H1 (cell line): ENCODE data around the gene DENND6B. TPM values are rescaled to one million over a fixed set of nuclear protein-coding genes. Genes with fewer than 3 reads are reported as not detected.

ENCODE experiments used
- ASH2L ChIP-seq: fragments of 200-600, 300-600 bp; sonication (generic); IDR thresholded peaks from one replicate; pipeline ENCODE4 v1.7.1; 2017; ENCODE audit warnings: low read length
- ATF2 ChIP-seq: IDR thresholded peaks from 2 replicates; pipeline ENCODE4 v1.6.1; 2012; ENCODE audit warnings: low read length, inconsistent platforms
- BRCA1 ChIP-seq: IDR thresholded peaks from 2 replicates; pipeline ENCODE4 v1.6.1; 2012; ENCODE audit warnings: low read depth, low read length, improper control_type of control experiment
- CHD7 ChIP-seq: fragments of 300-600 bp; sonication (generic); IDR thresholded peaks from 2 replicates; pipeline ENCODE4 v1.7.1; 2012; ENCODE audit warnings: low read length, moderate library complexity, mild to moderate bottlenecking, inconsistent platforms; ENCODE audit not compliant: insufficient replicate concordance
- HDAC2 ChIP-seq, 2 experiments: fragments of 300-600 bp in 1 of 2; sonication (generic) in 1 of 2; IDR thresholded peaks; 2 replicates each; pipeline ENCODE4 v1.6.1; 2011 to 2012; ENCODE audit warnings: low read depth in 2 of 2, low read length in 2 of 2, mild to moderate bottlenecking in 2 of 2, moderate library complexity in 2 of 2, borderline replicate concordance in 1 of 2, inconsistent platforms in 1 of 2
- TCF12 ChIP-seq: IDR thresholded peaks from 2 replicates; pipeline ENCODE4 v1.6.1; 2011; ENCODE audit warnings: low read depth, mild to moderate bottlenecking, low read length
- polyA plus RNA-seq, 7 experiments: library from polyadenylated mRNA; depleted of rRNA in 3 of 7; stranded (reverse) in 5 of 7; unstranded in 2 of 7; fragments of >200 nt in 5 of 7; fragments of 200-250 nt in 2 of 7; gene quantifications; 1 replicate in 5 of 7; 2 replicates in 1 of 7; 4 replicates in 1 of 7; pipeline versions ENCODE4 v1.2.1 to v1.2.3, GENCODE V29; 2011 to 2013; ENCODE audit warnings: missing spikeins in 2 of 7, mixed read lengths in 2 of 7
- total RNA-seq: library from RNA; stranded (reverse); fragmentation: NEBNext Ultra II Directional; extraction: Animal tissue kit (Norgen Biotek cat#: 25700); gene quantifications from 2 replicates; pipeline ENCODE4 v1.2.1, GENCODE V29; 2021

DENND6B gene
- total and polyA plus RNA-seq, 2 of the 8 experiments (the other 6 are each of a cell fraction or from before 2014, with no cell fraction given), result 1.1 to 1.9 TPM

- TF ChIP-seq CHD7, result no peak
- TF ChIP-seq ASH2L, result no peak
- no peak for TF ChIP-seq TCF12
- no peak for TF ChIP-seq BRCA1
- TF ChIP-seq HDAC2 (IDR thresholded peaks at IDR 0.05; ENCODE audit: borderline replicate concordance in 1 of 2, low read depth in 2 of 2, low read length in 2 of 2), result no peak
- TF ChIP-seq ATF2, result no peak
- TF ChIP-seq, all 59 proteins: peak for 0
Measured at GRCh38 chr22:50284479-50284878, 42.3 kb downstream of the DENND6B start (continued).
